Thyroid gland (tissue), 4 donors: ENCODE measurements around the gene CCDC97. TPM values are rescaled to one million over a fixed set of nuclear protein-coding genes. Genes with fewer than 3 reads are reported as not detected.
"Not testable (repeated sequence)": the region's sequence is repeated elsewhere in the genome, so short reads cannot be mapped to it uniquely, and the experiment has no call there.

ENCODE experiments used
- DNase-seq, 2 donors: peaks; one replicate each; pipeline ENCODE4 v3.0.0-alpha.2; 2019
- H3K27ac ChIP-seq, 3 donors: fragments of 200-600 bp; sonication (generic); 1 replicate in 2 of 3; 2 replicates in 1 of 3; pipeline ENCODE4 v1.5.1; 2016 to 2019; ENCODE audit warnings: mild to moderate bottlenecking in 1 of 3, moderate library complexity in 1 of 3
- H3K27me3 ChIP-seq: fragments of 200-600 bp; sonication (generic); one replicate; pipeline ENCODE4 v1.5.1; 2019
- H3K36me3 ChIP-seq, 2 donors: fragments of 200-600 bp; sonication (generic); one replicate each; pipeline ENCODE4 v1.5.1; 2016 to 2019
- H3K4me1 ChIP-seq, 2 donors: fragments of 200-600 bp; sonication (generic); one replicate each; pipeline ENCODE4 v1.5.1; 2017 to 2019
- H3K4me3 ChIP-seq, 3 donors: fragments of 200-600 bp; sonication (generic); replicated peaks in 1 of 3; 1 replicate in 2 of 3; 2 replicates in 1 of 3; pipeline ENCODE4 v1.5.1; 2016; ENCODE audit warnings: mild to moderate bottlenecking in 1 of 3
- H3K9me3 ChIP-seq: fragments of 200-600 bp; sonication (generic); one replicate; pipeline ENCODE4 v1.5.1; 2017
- CTCF ChIP-seq, 6 experiments: fragments of 200-600 bp in 3 of 6; fragments of 450-650 bp in 3 of 6; sonication (generic) in 3 of 6; IDR thresholded peaks; one replicate each; pipeline ENCODE4 v1.5.1; 2016 to 2019; ENCODE audit warnings: antibody characterized with exemption in 6 of 6, mild to moderate bottlenecking in 2 of 6, inconsistent platforms in 1 of 6, moderate library complexity in 1 of 6
- POLR2A ChIP-seq, 2 donors: fragments of 450-650 bp; IDR thresholded peaks; one replicate each; pipeline ENCODE4 v1.6.1; 2017; ENCODE audit warnings: antibody characterized with exemption in 2 of 2, mild to moderate bottlenecking in 2 of 2, moderate library complexity in 1 of 2
- WGBS, 2 donors: methylation state at CpG; one replicate each; pipeline ENCODE4 v1.1.5; 2017; 5-methylcytosine and 5-hydroxymethylcytosine counted together
- intact Hi-C: fragments of 100-400 bp; cut with DNase I; formaldehyde crosslinking; loops from one replicate; pipeline ENCODE4 v1.15.1; 2023
- total RNA-seq, 4 donors: library from RNA; depleted of rRNA; stranded (reverse); fragments of >200 nt; gene quantifications; one replicate each; pipeline ENCODE4 v1.2.3, GENCODE V29; 2016

CCDC97 gene
- total RNA-seq, 4 donors from 2014 or later = 10.6 to 22.0 (median 19.3) TPM

- no peak overlapping the region for H3K27ac ChIP-seq
- 90 to 94% methylated on average over 6 of the region's 6 CpGs for WGBS, 2 donors
- H3K4me3 ChIP-seq = no peak overlapping the region
- no peak for DNase-seq
- TF ChIP-seq CTCF (IDR thresholded peaks at IDR 0.05) = no peak
- no peak for TF ChIP-seq POLR2A (IDR thresholded peaks at IDR 0.05)
- H3K36me3 ChIP-seq = peaks cover 99% of the 10 kb centered on the region in 2 donors
- no peaks in the 10 kb centered on the region for H3K9me3 ChIP-seq
- no peaks in the 10 kb centered on the region for H3K4me1 ChIP-seq
- intact Hi-C loops = no loop called here
- no peaks in the 10 kb centered on the region for H3K27me3 ChIP-seq
Measured at GRCh38 chr19:41273076-41273475, 36.9 kb upstream of the CCDC97 start.

GRCh38 chr19:41274802-41275201 is 35.2 kb upstream of the CCDC97 start:
- no peaks in the 10 kb centered on the region for H3K9me3 ChIP-seq
- TF ChIP-seq POLR2A (IDR thresholded peaks at IDR 0.05) (no peak), CTCF (IDR thresholded peaks at IDR 0.05) (no peak)
- no peak overlapping the region for H3K27ac ChIP-seq
- intact Hi-C loops = no loop called here
- H3K27me3 ChIP-seq = no peaks in the 10 kb centered on the region
- DNase-seq = no peak
- WGBS, 2 donors = 94 to 95% methylated on average over 5 of the region's 5 CpGs
- H3K4me1 ChIP-seq = no peaks in the 10 kb centered on the region
- peaks cover 97 to 99% of the 10 kb centered on the region in 2 donors for H3K36me3 ChIP-seq
- H3K4me3 ChIP-seq = no peak overlapping the region

GRCh38 chr19:41276231-41276630 is 33.7 kb upstream of the CCDC97 start:
- Histone ChIP-seq H3K4me1 (no peaks in the 10 kb centered on the region), H3K27ac (no peak overlapping the region), H3K27me3 (no peaks in the 10 kb centered on the region), H3K9me3 (no peaks in the 10 kb centered on the region), H3K4me3 (no peak overlapping the region), H3K36me3 (peaks cover 96 to 98% of the 10 kb centered on the region in 2 donors)
- DNase-seq = no peak
- WGBS, 2 donors = 69% methylated on average over 3 of the region's 3 CpGs
- no peak for TF ChIP-seq CTCF (IDR thresholded peaks at IDR 0.05)
- no peak for TF ChIP-seq POLR2A (IDR thresholded peaks at IDR 0.05)
- intact Hi-C loops = no loop called here

- intact Hi-C loops = no loop called here
- TF ChIP-seq POLR2A (IDR thresholded peaks at IDR 0.05) = no peak
- TF ChIP-seq CTCF (IDR thresholded peaks at IDR 0.05) = no peak
- Histone ChIP-seq H3K4me3 (no peak overlapping the region), H3K4me1 (no peaks in the 10 kb centered on the region), H3K36me3 (peaks cover 91 to 94% of the 10 kb centered on the region in 2 donors), H3K27ac (no peak overlapping the region), H3K27me3 (no peaks in the 10 kb centered on the region), H3K9me3 (no peaks in the 10 kb centered on the region)
- 93 to 98% methylated on average over 2 of the region's 2 CpGs for WGBS, 2 donors
- DNase-seq = no peak
Measured at GRCh38 chr19:41278478-41278877, 31.5 kb upstream of the CCDC97 start.

GRCh38 chr19:41288673-41289530 is 21.1 kb upstream of the CCDC97 start:
- H3K9me3 ChIP-seq = no peaks in the 10 kb centered on the region
- TF ChIP-seq POLR2A (IDR thresholded peaks at IDR 0.05) = no peak
- TF ChIP-seq CTCF (IDR thresholded peaks at IDR 0.05) = no peak
- WGBS, 2 donors = 82 to 84% methylated on average over 3 of the region's 3 CpGs
- H3K36me3 ChIP-seq = peaks cover 62 to 69% of the 10 kb centered on the region in 2 donors
- no peak for DNase-seq
- no peaks in the 10 kb centered on the region for H3K27me3 ChIP-seq
- no peaks in the 10 kb centered on the region for H3K4me1 ChIP-seq
- intact Hi-C loops = no loop called here
- no peak overlapping the region for H3K4me3 ChIP-seq
- H3K27ac ChIP-seq = no peak overlapping the region

GRCh38 chr19:41289814-41290213 is 20.2 kb upstream of the CCDC97 start:
- H3K36me3 ChIP-seq = peaks cover 63 to 71% of the 10 kb centered on the region in 2 donors
- H3K9me3 ChIP-seq, DNase-seq, H3K4me1 ChIP-seq, intact Hi-C loops, H3K27ac ChIP-seq, H3K4me3 ChIP-seq, H3K27me3 ChIP-seq: not testable (repeated sequence)
- 97 to 98% methylated on average over 8 of the region's 8 CpGs for whole genome bisulfite sequencing, 2 donors
